ENCODE results near the gene GBX2. TPM values are rescaled to one million over a fixed set of nuclear protein-coding genes. Genes with fewer than 3 reads are reported as not detected.

The GBX2 gene
- total RNA-seq, 1 experiment from 2014 or later: 25.6 TPM

DNA sequence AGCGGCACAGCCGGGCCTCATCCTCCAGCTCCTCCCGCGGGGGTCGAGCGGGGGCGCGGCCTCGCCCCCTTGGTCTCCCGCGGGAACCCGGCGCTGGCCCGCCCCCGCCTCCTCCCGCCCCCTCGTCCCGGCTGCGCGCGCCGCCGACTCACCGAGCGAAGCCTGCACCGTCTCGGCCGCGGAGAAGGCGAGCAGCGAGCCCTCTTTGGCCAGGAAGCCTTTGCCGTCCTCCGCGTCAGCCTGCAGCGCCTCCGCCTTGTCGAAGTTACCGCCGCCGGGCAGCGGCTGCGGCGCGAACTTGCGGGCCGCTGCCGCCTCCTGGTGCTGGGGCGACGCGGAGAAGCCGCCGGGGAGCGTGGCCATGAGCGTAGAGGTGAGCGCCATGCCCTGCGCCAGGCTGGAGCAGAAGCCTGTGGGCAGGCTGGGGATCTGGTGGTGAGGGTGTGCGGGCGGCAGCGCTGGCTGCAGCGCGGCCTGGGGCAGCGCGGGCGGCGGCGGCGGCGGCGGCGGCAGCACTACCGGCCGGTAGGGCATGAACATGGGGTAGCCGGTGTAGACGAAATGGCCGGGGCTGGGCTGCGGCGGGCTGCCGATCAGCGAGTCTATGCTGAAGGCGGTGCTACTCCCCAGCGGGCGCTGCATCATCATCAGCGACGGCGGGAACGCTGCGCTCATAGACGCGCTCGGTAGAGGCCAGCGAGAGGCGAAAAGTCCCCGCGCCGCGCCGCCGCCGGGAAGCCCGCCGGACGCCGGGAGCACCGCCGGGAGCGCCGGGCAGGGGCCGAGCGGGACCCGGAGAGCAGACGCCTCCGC is 683 bp downstream of the GBX2 start:
- DNase-seq (ENCODE audit: low spot score) (peak; percentile 50), ATAC-seq (no peak; the same call in 1 of the 2 replicates)
- Mint-ChIP-seq H3K9me3 (no peaks in the 10 kb centered on the region), H3K4me3 (peak overlapping the region; percentile 75), H3K4me1 (peaks cover 61% of the 10 kb centered on the region), H3K27ac (no peak overlapping the region), H3K27me3 (ENCODE audit: low read depth) (peaks cover 86% of the 10 kb centered on the region), H3K36me3 (peaks cover 7% of the 10 kb centered on the region)
- no peak for TF ChIP-seq CBFB (CRISPR knock-in tag; IDR thresholded peaks at IDR 0.05; ENCODE audit: low read depth)
- 0 out of 2 replicates have a peak, but pooled peaks have one; percentile 6 for TF ChIP-seq KAT7 (CRISPR knock-in tag; IDR thresholded peaks at IDR 0.05; ENCODE audit: borderline replicate concordance)
- no peak for TF ChIP-seq MYBL2 (CRISPR knock-in tag; IDR thresholded peaks at IDR 0.05)
- TF ChIP-seq, protein P1, sequence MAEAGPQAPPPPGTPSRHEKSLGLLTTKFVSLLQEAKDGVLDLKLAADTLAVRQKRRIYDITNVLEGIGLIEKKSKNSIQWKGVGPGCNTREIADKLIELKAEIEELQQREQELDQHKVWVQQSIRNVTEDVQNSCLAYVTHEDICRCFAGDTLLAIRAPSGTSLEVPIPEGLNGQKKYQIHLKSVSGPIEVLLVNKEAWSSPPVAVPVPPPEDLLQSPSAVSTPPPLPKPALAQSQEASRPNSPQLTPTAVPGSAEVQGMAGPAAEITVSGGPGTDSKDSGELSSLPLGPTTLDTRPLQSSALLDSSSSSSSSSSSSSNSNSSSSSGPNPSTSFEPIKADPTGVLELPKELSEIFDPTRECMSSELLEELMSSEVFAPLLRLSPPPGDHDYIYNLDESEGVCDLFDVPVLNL (CRISPR knock-in tag; IDR thresholded peaks at IDR 0.05; ENCODE audit: borderline replicate concordance, low read depth): no peak
- TF ChIP-seq, protein P2, sequence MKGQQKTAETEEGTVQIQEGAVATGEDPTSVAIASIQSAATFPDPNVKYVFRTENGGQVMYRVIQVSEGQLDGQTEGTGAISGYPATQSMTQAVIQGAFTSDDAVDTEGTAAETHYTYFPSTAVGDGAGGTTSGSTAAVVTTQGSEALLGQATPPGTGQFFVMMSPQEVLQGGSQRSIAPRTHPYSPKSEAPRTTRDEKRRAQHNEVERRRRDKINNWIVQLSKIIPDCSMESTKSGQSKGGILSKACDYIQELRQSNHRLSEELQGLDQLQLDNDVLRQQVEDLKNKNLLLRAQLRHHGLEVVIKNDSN (CRISPR knock-in tag; IDR thresholded peaks at IDR 0.05): no peak
- 0 out of 2 replicates have a peak, but pooled peaks have one; percentile 35 for TF ChIP-seq SP1 (CRISPR knock-in tag; conservative IDR thresholded peaks at IDR 0.05)
- TF ChIP-seq ZNF121 (CRISPR knock-in tag; IDR thresholded peaks at IDR 0.05): no peak
- TF ChIP-seq TEAD1 (CRISPR knock-in tag; IDR thresholded peaks at IDR 0.05): 0 out of 2 replicates have a peak, but pooled peaks have one; percentile 18
- TF ChIP-seq NFE2L1 (CRISPR knock-in tag; IDR thresholded peaks at IDR 0.05): no peak
- TF ChIP-seq, protein P3, sequence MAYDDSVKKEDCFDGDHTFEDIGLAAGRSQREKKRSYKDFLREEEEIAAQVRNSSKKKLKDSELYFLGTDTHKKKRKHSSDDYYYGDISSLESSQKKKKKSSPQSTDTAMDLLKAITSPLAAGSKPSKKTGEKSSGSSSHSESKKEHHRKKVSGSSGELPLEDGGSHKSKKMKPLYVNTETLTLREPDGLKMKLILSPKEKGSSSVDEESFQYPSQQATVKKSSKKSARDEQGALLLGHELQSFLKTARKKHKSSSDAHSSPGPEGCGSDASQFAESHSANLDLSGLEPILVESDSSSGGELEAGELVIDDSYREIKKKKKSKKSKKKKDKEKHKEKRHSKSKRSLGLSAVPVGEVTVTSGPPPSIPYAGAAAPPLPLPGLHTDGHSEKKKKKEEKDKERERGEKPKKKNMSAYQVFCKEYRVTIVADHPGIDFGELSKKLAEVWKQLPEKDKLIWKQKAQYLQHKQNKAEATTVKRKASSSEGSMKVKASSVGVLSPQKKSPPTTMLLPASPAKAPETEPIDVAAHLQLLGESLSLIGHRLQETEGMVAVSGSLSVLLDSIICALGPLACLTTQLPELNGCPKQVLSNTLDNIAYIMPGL (CRISPR knock-in tag; IDR thresholded peaks at IDR 0.05): 0 out of 2 replicates have a peak, but pooled peaks have one; percentile 13
- TF ChIP-seq JUN (CRISPR knock-in tag; IDR thresholded peaks at IDR 0.05): no peak
- TF ChIP-seq, protein P4, sequence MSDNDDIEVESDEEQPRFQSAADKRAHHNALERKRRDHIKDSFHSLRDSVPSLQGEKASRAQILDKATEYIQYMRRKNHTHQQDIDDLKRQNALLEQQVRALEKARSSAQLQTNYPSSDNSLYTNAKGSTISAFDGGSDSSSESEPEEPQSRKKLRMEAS (CRISPR knock-in tag; IDR thresholded peaks at IDR 0.05): peak; percentile 58; the same call in 1 of the 2 replicates
- TF ChIP-seq, protein P5, sequence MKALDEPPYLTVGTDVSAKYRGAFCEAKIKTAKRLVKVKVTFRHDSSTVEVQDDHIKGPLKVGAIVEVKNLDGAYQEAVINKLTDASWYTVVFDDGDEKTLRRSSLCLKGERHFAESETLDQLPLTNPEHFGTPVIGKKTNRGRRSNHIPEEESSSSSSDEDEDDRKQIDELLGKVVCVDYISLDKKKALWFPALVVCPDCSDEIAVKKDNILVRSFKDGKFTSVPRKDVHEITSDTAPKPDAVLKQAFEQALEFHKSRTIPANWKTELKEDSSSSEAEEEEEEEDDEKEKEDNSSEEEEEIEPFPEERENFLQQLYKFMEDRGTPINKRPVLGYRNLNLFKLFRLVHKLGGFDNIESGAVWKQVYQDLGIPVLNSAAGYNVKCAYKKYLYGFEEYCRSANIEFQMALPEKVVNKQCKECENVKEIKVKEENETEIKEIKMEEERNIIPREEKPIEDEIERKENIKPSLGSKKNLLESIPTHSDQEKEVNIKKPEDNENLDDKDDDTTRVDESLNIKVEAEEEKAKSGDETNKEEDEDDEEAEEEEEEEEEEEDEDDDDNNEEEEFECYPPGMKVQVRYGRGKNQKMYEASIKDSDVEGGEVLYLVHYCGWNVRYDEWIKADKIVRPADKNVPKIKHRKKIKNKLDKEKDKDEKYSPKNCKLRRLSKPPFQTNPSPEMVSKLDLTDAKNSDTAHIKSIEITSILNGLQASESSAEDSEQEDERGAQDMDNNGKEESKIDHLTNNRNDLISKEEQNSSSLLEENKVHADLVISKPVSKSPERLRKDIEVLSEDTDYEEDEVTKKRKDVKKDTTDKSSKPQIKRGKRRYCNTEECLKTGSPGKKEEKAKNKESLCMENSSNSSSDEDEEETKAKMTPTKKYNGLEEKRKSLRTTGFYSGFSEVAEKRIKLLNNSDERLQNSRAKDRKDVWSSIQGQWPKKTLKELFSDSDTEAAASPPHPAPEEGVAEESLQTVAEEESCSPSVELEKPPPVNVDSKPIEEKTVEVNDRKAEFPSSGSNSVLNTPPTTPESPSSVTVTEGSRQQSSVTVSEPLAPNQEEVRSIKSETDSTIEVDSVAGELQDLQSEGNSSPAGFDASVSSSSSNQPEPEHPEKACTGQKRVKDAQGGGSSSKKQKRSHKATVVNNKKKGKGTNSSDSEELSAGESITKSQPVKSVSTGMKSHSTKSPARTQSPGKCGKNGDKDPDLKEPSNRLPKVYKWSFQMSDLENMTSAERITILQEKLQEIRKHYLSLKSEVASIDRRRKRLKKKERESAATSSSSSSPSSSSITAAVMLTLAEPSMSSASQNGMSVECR (CRISPR knock-in tag; IDR thresholded peaks at IDR 0.05; ENCODE audit: borderline replicate concordance): peak; percentile 65; the same call in 1 of the 2 replicates
- TF ChIP-seq SOX15 (CRISPR knock-in tag; IDR thresholded peaks at IDR 0.05): no peak
- TF ChIP-seq ZNF423 (CRISPR knock-in tag; IDR thresholded peaks at IDR 0.05): no peak
- no peak for TF ChIP-seq TEAD4 (CRISPR knock-in tag; IDR thresholded peaks at IDR 0.05)
- TF ChIP-seq, protein P6, sequence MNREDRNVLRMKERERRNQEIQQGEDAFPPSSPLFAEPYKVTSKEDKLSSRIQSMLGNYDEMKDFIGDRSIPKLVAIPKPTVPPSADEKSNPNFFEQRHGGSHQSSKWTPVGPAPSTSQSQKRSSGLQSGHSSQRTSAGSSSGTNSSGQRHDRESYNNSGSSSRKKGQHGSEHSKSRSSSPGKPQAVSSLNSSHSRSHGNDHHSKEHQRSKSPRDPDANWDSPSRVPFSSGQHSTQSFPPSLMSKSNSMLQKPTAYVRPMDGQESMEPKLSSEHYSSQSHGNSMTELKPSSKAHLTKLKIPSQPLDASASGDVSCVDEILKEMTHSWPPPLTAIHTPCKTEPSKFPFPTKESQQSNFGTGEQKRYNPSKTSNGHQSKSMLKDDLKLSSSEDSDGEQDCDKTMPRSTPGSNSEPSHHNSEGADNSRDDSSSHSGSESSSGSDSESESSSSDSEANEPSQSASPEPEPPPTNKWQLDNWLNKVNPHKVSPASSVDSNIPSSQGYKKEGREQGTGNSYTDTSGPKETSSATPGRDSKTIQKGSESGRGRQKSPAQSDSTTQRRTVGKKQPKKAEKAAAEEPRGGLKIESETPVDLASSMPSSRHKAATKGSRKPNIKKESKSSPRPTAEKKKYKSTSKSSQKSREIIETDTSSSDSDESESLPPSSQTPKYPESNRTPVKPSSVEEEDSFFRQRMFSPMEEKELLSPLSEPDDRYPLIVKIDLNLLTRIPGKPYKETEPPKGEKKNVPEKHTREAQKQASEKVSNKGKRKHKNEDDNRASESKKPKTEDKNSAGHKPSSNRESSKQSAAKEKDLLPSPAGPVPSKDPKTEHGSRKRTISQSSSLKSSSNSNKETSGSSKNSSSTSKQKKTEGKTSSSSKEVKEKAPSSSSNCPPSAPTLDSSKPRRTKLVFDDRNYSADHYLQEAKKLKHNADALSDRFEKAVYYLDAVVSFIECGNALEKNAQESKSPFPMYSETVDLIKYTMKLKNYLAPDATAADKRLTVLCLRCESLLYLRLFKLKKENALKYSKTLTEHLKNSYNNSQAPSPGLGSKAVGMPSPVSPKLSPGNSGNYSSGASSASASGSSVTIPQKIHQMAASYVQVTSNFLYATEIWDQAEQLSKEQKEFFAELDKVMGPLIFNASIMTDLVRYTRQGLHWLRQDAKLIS (CRISPR knock-in tag; IDR thresholded peaks at IDR 0.05; ENCODE audit: borderline replicate concordance): no peak
- TF ChIP-seq GABPB1 (CRISPR knock-in tag; IDR thresholded peaks at IDR 0.05): no peak
- TF ChIP-seq ZNF232 (CRISPR knock-in tag; IDR thresholded peaks at IDR 0.05): no peak
- TF ChIP-seq ZNF263 (CRISPR knock-in tag; IDR thresholded peaks at IDR 0.05; ENCODE audit: low read depth): peak; percentile 44; the same call in 1 of the 2 replicates
- no peak for TF ChIP-seq ZNF317 (CRISPR knock-in tag; IDR thresholded peaks at IDR 0.05; ENCODE audit: borderline replicate concordance, low read depth)
- TF ChIP-seq PRRX2 (CRISPR knock-in tag; IDR thresholded peaks at IDR 0.05): no peak
- TF ChIP-seq HMGA2 (CRISPR knock-in tag; IDR thresholded peaks at IDR 0.05): no peak
- TF ChIP-seq RELA (CRISPR knock-in tag; IDR thresholded peaks at IDR 0.05; ENCODE audit: borderline replicate concordance): no peak
- POLR2A ChIA-PET: interaction anchor here (0.5 to 1.0 kb wide), 2 partner anchors 8 to 80 kb away, joined by 3 to 4 read pairs; no protein-coding TSS in a partner anchor
- CTCF ChIA-PET: interaction anchor here (0.7 to 2.6 kb wide), 8 partner anchors 8 to 388 kb away, joined by 3 to 35 read pairs (median 8); no protein-coding TSS in a partner anchor

All from WTC11 (cell line).